H7 (cell line): ENCODE measurements around the gene ERC1. TPM values are rescaled to one million over a fixed set of nuclear protein-coding genes. Genes with fewer than 3 reads are reported as not detected.
"Not testable (repeated sequence)": the region's sequence is repeated elsewhere in the genome, so short reads cannot be mapped to it uniquely, and the experiment has no call there.

Experiments used
- DNase-seq: peaks from one replicate; pipeline ENCODE4 v3.0.0; 2012
- H3K27me3 ChIP-seq: 2 replicates; pipeline ENCODE4 v1.6.0; 2011; ENCODE audit warnings: mild to moderate bottlenecking, low read length; ENCODE audit not compliant: control insufficient read depth, insufficient read depth
- H3K36me3 ChIP-seq: replicated peaks from 2 replicates; pipeline ENCODE4 v1.5.1; 2011; ENCODE audit warnings: low read length; ENCODE audit not compliant: control insufficient read depth, insufficient read depth
- H3K4me3 ChIP-seq: 2 replicates; pipeline ENCODE4 v1.5.1; 2011; ENCODE audit warnings: low read depth, mild to moderate bottlenecking, control low read depth, low read length, moderate library complexity; ENCODE audit not compliant: insufficient read depth
- total RNA-seq: library from RNA; depleted of rRNA; stranded (reverse); fragments of >200 nt; shearing (Covaris generic); gene quantifications from 2 replicates; pipeline ENCODE4 v1.2.3, GENCODE V29; 2014

Gene ERC1
- total RNA-seq, 1 experiment from 2014 or later: 10.3 TPM

GRCh38 chr12:1347294-1347693 is 356.3 kb downstream of the ERC1 start:
- no peaks in the 10 kb centered on the region for H3K27me3 ChIP-seq
- H3K4me3 ChIP-seq: no peak overlapping the region
- DNase-seq: no peak
- no peaks in the 10 kb centered on the region for H3K36me3 ChIP-seq

GRCh38 chr12:1348606-1349005 is 357.6 kb downstream of the ERC1 start:
- H3K36me3 ChIP-seq: no peaks in the 10 kb centered on the region
- H3K4me3 ChIP-seq: no peak overlapping the region
- no peak for DNase-seq
- no peaks in the 10 kb centered on the region for H3K27me3 ChIP-seq

GRCh38 chr12:1350055-1350933 is 359.3 kb downstream of the ERC1 start:
- Histone ChIP-seq H3K4me3 (no peak overlapping the region), H3K27me3 (no peaks in the 10 kb centered on the region), H3K36me3 (no peaks in the 10 kb centered on the region)
- no peak for DNase-seq

- no peak overlapping the region for H3K4me3 ChIP-seq
- no peak for DNase-seq
Measured at GRCh38 chr12:1350934-1351240, 359.9 kb downstream of the ERC1 start.

GRCh38 chr12:1351926-1352325 is 360.9 kb downstream of the ERC1 start:
- Histone ChIP-seq H3K27me3 (no peaks in the 10 kb centered on the region), H3K36me3 (no peaks in the 10 kb centered on the region), H3K4me3 (no peak overlapping the region)
- no peak for DNase-seq

More at GRCh38 chr12:1350934-1351240, 359.9 kb downstream of the ERC1 start:
- Histone ChIP-seq H3K27me3 (no peaks in the 10 kb centered on the region), H3K36me3 (no peaks in the 10 kb centered on the region)

GRCh38 chr12:1353451-1353850 is 362.4 kb downstream of the ERC1 start:
- H3K36me3 ChIP-seq: no peaks in the 10 kb centered on the region
- no peaks in the 10 kb centered on the region for H3K27me3 ChIP-seq
- no peak overlapping the region for H3K4me3 ChIP-seq
- no peak for DNase-seq

- no peak for DNase-seq
- H3K4me3 ChIP-seq: no peak overlapping the region
- no peaks in the 10 kb centered on the region for H3K36me3 ChIP-seq
- no peaks in the 10 kb centered on the region for H3K27me3 ChIP-seq
Measured at GRCh38 chr12:1355396-1355795, 364.4 kb downstream of the ERC1 start.

- DNase-seq, H3K4me3 ChIP-seq, H3K36me3 ChIP-seq, H3K27me3 ChIP-seq: not testable (repeated sequence)
Measured at GRCh38 chr12:1355871-1356270, 364.8 kb downstream of the ERC1 start.

- Histone ChIP-seq H3K27me3 (no peaks in the 10 kb centered on the region), H3K36me3 (no peaks in the 10 kb centered on the region), H3K4me3 (no peak overlapping the region)
- DNase-seq: no peak
Measured at GRCh38 chr12:1356285-1356684, 365.3 kb downstream of the ERC1 start.

- H3K4me3 ChIP-seq: no peak overlapping the region
- H3K27me3 ChIP-seq: no peaks in the 10 kb centered on the region
- no peak for DNase-seq
- no peaks in the 10 kb centered on the region for H3K36me3 ChIP-seq
Measured at GRCh38 chr12:1357171-1357570, 366.1 kb downstream of the ERC1 start.

GRCh38 chr12:1357711-1358110 is 366.7 kb downstream of the ERC1 start:
- Histone ChIP-seq H3K36me3 (no peaks in the 10 kb centered on the region), H3K27me3 (no peaks in the 10 kb centered on the region), H3K4me3 (no peak overlapping the region)
- DNase-seq: no peak

GRCh38 chr12:1360441-1361210 is 369.6 kb downstream of the ERC1 start:
- Histone ChIP-seq H3K27me3 (no peaks in the 10 kb centered on the region), H3K4me3 (no peak overlapping the region), H3K36me3 (no peaks in the 10 kb centered on the region)
- DNase-seq: no peak

GRCh38 chr12:1362143-1362662 is 371.2 kb downstream of the ERC1 start:
- no peak overlapping the region for H3K4me3 ChIP-seq
- no peaks in the 10 kb centered on the region for H3K36me3 ChIP-seq
- H3K27me3 ChIP-seq: no peaks in the 10 kb centered on the region
- DNase-seq: no peak

GRCh38 chr12:1365703-1366102 is 374.7 kb downstream of the ERC1 start:
- no peaks in the 10 kb centered on the region for H3K36me3 ChIP-seq
- no peak for DNase-seq
- H3K4me3 ChIP-seq: no peak overlapping the region
- H3K27me3 ChIP-seq: no peaks in the 10 kb centered on the region
